ENCODE measurements around the gene DCC.

Gene DCC

DNA sequence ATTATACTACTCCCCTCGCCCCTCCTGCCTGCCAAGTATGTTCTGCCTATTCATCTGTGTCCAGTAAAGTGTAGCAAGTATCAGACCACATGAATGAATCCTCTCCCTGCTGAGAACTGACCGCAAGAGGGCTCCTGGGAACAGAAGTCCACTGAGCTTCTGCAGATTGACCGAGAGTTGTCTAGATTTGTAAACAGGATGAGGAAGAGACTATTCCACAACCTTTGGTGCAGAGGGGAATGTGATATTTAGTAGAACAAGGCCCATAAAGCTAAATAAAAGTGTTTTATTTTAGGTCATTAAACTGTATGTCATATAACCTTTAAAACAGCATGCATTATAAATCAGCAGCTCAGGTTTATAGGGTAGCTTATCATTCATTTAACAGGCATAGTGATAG is 377.0 kb downstream of the DCC start:
- no peak overlapping the region for H3K27ac ChIP-seq (ENCODE audit: poor library complexity, severe bottlenecking)
- ATAC-seq (ENCODE audit: low read depth): peak; percentile 51; the same call in 1 of the 3 replicates
- TF ChIP-seq, protein P1, sequence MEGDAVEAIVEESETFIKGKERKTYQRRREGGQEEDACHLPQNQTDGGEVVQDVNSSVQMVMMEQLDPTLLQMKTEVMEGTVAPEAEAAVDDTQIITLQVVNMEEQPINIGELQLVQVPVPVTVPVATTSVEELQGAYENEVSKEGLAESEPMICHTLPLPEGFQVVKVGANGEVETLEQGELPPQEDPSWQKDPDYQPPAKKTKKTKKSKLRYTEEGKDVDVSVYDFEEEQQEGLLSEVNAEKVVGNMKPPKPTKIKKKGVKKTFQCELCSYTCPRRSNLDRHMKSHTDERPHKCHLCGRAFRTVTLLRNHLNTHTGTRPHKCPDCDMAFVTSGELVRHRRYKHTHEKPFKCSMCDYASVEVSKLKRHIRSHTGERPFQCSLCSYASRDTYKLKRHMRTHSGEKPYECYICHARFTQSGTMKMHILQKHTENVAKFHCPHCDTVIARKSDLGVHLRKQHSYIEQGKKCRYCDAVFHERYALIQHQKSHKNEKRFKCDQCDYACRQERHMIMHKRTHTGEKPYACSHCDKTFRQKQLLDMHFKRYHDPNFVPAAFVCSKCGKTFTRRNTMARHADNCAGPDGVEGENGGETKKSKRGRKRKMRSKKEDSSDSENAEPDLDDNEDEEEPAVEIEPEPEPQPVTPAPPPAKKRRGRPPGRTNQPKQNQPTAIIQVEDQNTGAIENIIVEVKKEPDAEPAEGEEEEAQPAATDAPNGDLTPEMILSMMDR (IDR thresholded peaks at IDR 0.05; ENCODE audit: poor library complexity, severe bottlenecking): peak; percentile 43
- H3K4me3 ChIP-seq (ENCODE audit: severe bottlenecking): no peak overlapping the region
- no peaks in the 10 kb centered on the region for H3K36me3 ChIP-seq (ENCODE audit: low read depth)
- H3K27me3 ChIP-seq (ENCODE audit: insufficient read depth, poor library complexity, severe bottlenecking): no peaks in the 10 kb centered on the region
- no peaks in the 10 kb centered on the region for H3K9me3 ChIP-seq (ENCODE audit: severe bottlenecking)
- no peaks in the 10 kb centered on the region for H3K4me1 ChIP-seq (ENCODE audit: insufficient read depth, poor library complexity, severe bottlenecking)
- DNase-seq (ENCODE audit: low spot score): no peak

- Histone ChIP-seq H3K27ac (ENCODE audit: poor library complexity, severe bottlenecking) (no peak overlapping the region), H3K9me3 (ENCODE audit: severe bottlenecking) (no peaks in the 10 kb centered on the region), H3K27me3 (ENCODE audit: insufficient read depth, poor library complexity, severe bottlenecking) (no peaks in the 10 kb centered on the region), H3K36me3 (ENCODE audit: low read depth) (no peaks in the 10 kb centered on the region), H3K4me3 (ENCODE audit: severe bottlenecking) (no peak overlapping the region), H3K4me1 (ENCODE audit: insufficient read depth, poor library complexity, severe bottlenecking) (no peaks in the 10 kb centered on the region)
- DNase-seq (ENCODE audit: low spot score) (no peak), ATAC-seq (ENCODE audit: low read depth) (no peak)
- TF ChIP-seq, protein P1 (IDR thresholded peaks at IDR 0.05; ENCODE audit: poor library complexity, severe bottlenecking): no peak
Observed at GRCh38 chr18:52722904-52723303, 382.9 kb downstream of the DCC start.

GRCh38 chr18:52723550-52723970 is 383.6 kb downstream of the DCC start:
- Histone ChIP-seq H3K4me3 (ENCODE audit: severe bottlenecking) (no peak overlapping the region), H3K4me1 (ENCODE audit: insufficient read depth, poor library complexity, severe bottlenecking) (no peaks in the 10 kb centered on the region), H3K9me3 (ENCODE audit: severe bottlenecking) (no peaks in the 10 kb centered on the region), H3K27me3 (ENCODE audit: insufficient read depth, poor library complexity, severe bottlenecking) (no peaks in the 10 kb centered on the region), H3K27ac (ENCODE audit: poor library complexity, severe bottlenecking) (no peak overlapping the region), H3K36me3 (ENCODE audit: low read depth) (no peaks in the 10 kb centered on the region)
- DNase-seq (ENCODE audit: low spot score): no peak
- peak; percentile 59; the same call in 2 of the 3 replicates for ATAC-seq (ENCODE audit: low read depth)
- TF ChIP-seq, protein P1 (IDR thresholded peaks at IDR 0.05; ENCODE audit: poor library complexity, severe bottlenecking): no peak

DNA sequence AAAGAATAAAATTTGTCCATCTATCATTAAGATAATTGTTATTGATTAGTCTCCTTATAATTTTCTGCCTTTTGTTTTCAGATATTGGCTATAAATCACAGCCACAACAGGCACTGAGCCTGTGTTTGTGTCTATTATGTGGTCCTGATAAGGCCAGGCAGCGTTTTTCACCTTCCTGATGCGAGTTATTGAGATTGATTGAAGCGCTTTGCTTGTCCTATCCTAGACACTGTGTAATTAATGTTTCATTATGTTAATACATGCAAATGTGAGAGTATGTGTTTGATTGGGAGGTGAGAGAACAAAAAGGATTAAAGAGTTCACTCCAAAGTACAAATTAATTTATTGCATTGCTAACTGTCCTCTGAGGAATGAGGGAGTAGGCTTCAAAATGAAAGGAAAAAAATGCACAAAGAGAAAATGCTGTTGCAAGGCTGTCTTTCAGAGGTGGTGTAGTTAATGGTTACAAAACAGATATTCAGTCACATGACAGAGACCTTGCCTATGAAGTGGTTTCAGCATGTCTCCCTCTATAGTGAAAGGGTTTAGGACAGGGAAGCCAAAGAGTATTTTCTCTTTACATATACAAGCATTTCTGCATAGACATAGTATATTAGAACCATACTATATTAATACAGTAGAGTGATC is 391.1 kb downstream of the DCC start:
- H3K27me3 ChIP-seq (ENCODE audit: insufficient read depth, poor library complexity, severe bottlenecking): no peaks in the 10 kb centered on the region
- no peaks in the 10 kb centered on the region for H3K4me1 ChIP-seq (ENCODE audit: insufficient read depth, poor library complexity, severe bottlenecking)
- H3K4me3 ChIP-seq (ENCODE audit: severe bottlenecking): no peak overlapping the region
- TF ChIP-seq, protein P1 (IDR thresholded peaks at IDR 0.05; ENCODE audit: poor library complexity, severe bottlenecking): no peak
- no peaks in the 10 kb centered on the region for H3K9me3 ChIP-seq (ENCODE audit: severe bottlenecking)
- no peak overlapping the region for H3K27ac ChIP-seq (ENCODE audit: poor library complexity, severe bottlenecking)
- DNase-seq (ENCODE audit: low spot score) (no peak), ATAC-seq (ENCODE audit: low read depth) (no peak)
- H3K36me3 ChIP-seq (ENCODE audit: low read depth): no peaks in the 10 kb centered on the region

DNA sequence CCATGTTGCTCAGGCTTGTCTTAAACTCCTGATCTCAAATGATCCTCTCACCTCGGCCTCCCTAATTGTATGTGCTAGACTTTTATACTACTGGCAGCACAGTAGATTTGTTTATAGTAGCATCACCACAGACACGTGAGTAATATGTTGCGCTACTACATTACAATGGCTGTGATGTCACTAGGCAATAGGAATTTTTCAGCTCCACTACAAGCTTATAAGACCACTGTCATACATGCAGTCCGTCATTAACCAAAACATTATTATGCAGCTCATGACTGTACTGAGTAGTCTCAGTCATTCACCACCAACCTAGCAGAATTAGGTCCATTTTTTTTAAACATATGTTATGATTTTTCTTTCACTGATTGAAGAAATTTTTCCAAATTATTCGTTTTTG is 398.9 kb downstream of the DCC start:
- DNase-seq (ENCODE audit: low spot score) (no peak), ATAC-seq (ENCODE audit: low read depth) (no peak)
- Histone ChIP-seq H3K36me3 (ENCODE audit: low read depth) (no peaks in the 10 kb centered on the region), H3K27ac (ENCODE audit: poor library complexity, severe bottlenecking) (no peak overlapping the region), H3K4me1 (ENCODE audit: insufficient read depth, poor library complexity, severe bottlenecking) (no peaks in the 10 kb centered on the region), H3K27me3 (ENCODE audit: insufficient read depth, poor library complexity, severe bottlenecking) (no peaks in the 10 kb centered on the region), H3K9me3 (ENCODE audit: severe bottlenecking) (no peaks in the 10 kb centered on the region), H3K4me3 (ENCODE audit: severe bottlenecking) (no peak overlapping the region)
- TF ChIP-seq, protein P1 (IDR thresholded peaks at IDR 0.05; ENCODE audit: poor library complexity, severe bottlenecking): no peak
